Smooth muscle cell of the coronary artery (primary cell): ENCODE data around the gene POU3F2. TPM values are rescaled to one million over a fixed set of nuclear protein-coding genes. Genes with fewer than 3 reads are reported as not detected.

Experiments
- total RNA-seq: library from RNA; depleted of rRNA; stranded (reverse); fragments of >200 nt; gene quantifications from 2 replicates; pipeline ENCODE4 v1.2.3, GENCODE V29; 2014; ENCODE audit warnings: low replicate concordance

POU3F2 gene
- not detected in 2 replicates for total RNA-seq

GRCh38 chr6:98834060-98835031, at the start of gene POU3F2:
TSS of gene POU3F2 (plus strand) at chr6:98834574. CDS start at chr6:98834874, 300 bp downstream.

Other genes starting within 250 kb of the POU3F2 start
- gene FBXL4, start 113.4 kb downstream of the POU3F2 start, total RNA-seq: 8.2 and 11.2 TPM in 2 replicates